OCI-LY3 (cell line): ENCODE data around the gene CADPS.

Experiments used
- CTCF ChIP-seq: fragments of 200-600, 300-600 bp; sonication (generic); IDR thresholded peaks from 2 replicates; pipeline ENCODE4 v1.5.1; 2014; ENCODE audit warnings: antibody characterized with exemption, low read length, low read depth
- EZH2phosphoT487 ChIP-seq: fragments of 200-600 bp; shearing (Covaris generic); IDR thresholded peaks from 2 replicates; pipeline ENCODE4 v1.6.1; 2018; ENCODE audit warnings: antibody characterized with exemption, mixed run types, low read depth

GRCh38 chr3:62677926-62678325 is 197.3 kb downstream of the CADPS start:
- TF ChIP-seq CTCF = no peak
- no peak for TF ChIP-seq EZH2phosphoT487
